Measurements from ENCODE around the gene PTRH2. TPM values are rescaled to one million over a fixed set of nuclear protein-coding genes. Genes with fewer than 3 reads are reported as not detected.

The PTRH2 gene
- total and polyA plus RNA-seq, 2 donors (not counting 3 experiments of a cell fraction or from before 2014, with no cell fraction given), result 40.1 to 46.7 TPM

DNA sequence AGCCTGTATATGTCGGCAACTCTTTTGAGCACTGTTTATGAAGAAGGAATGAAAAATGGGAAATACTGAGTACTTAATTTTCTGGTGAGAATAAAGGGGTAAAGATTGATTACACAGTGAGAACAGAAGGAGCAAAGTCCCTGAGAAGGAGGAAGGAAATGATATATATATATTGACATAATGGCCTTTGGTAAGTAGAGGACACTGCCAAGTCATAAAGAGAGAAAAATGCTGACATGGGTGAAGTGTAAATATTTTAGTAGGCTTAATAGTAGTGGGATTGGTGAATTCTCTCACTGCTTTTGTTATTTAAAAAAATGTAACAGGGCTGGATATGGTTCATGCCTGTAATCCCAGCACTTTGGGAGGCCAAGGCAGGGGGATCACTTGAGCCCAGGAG lies 16.4 kb upstream of the PTRH2 start:
- Histone ChIP-seq H3K79me2 (ENCODE audit: control insufficient read depth, insufficient read depth, low read length) (peaks cover 74% of the 10 kb centered on the region), H3K9me3 (replicated peaks; ENCODE audit: control insufficient read depth, insufficient read depth, low read length) (no peaks in the 10 kb centered on the region), H3K9ac (replicated peaks; ENCODE audit: extremely low read depth, insufficient read depth, low read length) (no peak overlapping the region), H3K27me3 (ENCODE audit: control insufficient read depth in 2 of 2, insufficient read depth in 2 of 2, low read length in 2 of 2) (no peaks in the 10 kb centered on the region), H3K4me2 (ENCODE audit: insufficient read depth, low read length) (no peak overlapping the region), H4K20me1 (replicated peaks; ENCODE audit: control insufficient read depth, extremely low read depth, insufficient read depth, low read length) (peaks cover 8% of the 10 kb centered on the region), H3K9me1 (replicated peaks; ENCODE audit: control insufficient read depth, extremely low read depth, insufficient read depth, low read length) (no peaks in the 10 kb centered on the region), H3K27ac (ENCODE audit: insufficient read depth, low read depth, low read length) (no peak overlapping the region), H3K36me3 (ENCODE audit: control insufficient read depth in 2 of 2, extremely low read depth in 1 of 2, insufficient read depth in 2 of 2, low read length in 2 of 2) (no peaks in the 10 kb centered on the region), H3K4me3 (replicated peaks in 1 of 3; ENCODE audit: insufficient read depth in 1 of 3, low read depth in 1 of 3, low read length in 3 of 3) (no peak overlapping the region), H2AFZ (ENCODE audit: low read depth, low read length) (no peak overlapping the region), H3K4me1 (ENCODE audit: control insufficient read depth, extremely low read depth, insufficient read depth, low read length) (peaks cover 6% of the 10 kb centered on the region)
- ChIA-PET POLR2A (no interaction called here), CTCF (interaction anchor here (2.1 kb wide), 1 partner anchor 136 kb away, joined by 5 read pairs; no protein-coding TSS in a partner anchor)
- no TSS peak for BruUV-seq (replicated peaks)
- intact Hi-C loops (cut with micrococcal nuclease) (no loop called here), dilution Hi-C loops (cut with MboI; ENCODE audit: extremely low pct_ligation_motif_present, low sequenced_read_pairs) (no loop called here)
- FAIRE-seq, result no peak
- peak; percentile 21 for DNase-seq (ENCODE audit: low read depth, low spot score)
- TF ChIP-seq JUN (IDR thresholded peaks at IDR 0.05; ENCODE audit: borderline replicate concordance, insufficient read depth, insufficient read length, low read depth), result no peak
- TF ChIP-seq, protein P1, sequence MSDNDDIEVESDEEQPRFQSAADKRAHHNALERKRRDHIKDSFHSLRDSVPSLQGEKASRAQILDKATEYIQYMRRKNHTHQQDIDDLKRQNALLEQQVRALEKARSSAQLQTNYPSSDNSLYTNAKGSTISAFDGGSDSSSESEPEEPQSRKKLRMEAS (IDR thresholded peaks at IDR 0.05; ENCODE audit: insufficient read depth, insufficient read length), result no peak
- no peak for TF ChIP-seq POLR2A (IDR thresholded peaks at IDR 0.05; ENCODE audit: low read depth, low read length)
- TF ChIP-seq GATA2 (IDR thresholded peaks at IDR 0.05; ENCODE audit: insufficient read depth, insufficient read length, low read depth, low read length), result no peak

DNA sequence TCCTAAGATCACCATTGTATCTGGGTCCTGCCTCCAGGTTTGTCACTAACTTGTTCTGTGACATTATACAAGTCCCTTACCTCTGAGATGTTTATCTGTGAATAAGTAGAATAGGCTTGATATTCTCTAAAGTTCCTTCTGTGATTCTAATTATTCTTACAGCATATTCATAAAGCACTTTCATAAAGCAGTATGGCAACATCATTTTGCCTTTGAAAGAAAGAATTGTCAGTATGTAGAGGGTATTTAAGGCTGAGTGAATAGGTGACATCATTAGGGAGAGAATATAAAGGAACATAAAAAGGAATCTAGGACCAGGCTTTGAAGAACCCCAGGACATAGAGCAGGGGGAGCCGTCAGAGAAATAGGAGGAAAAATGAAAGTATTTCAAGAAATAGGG lies 15.8 kb upstream of the PTRH2 start:
- Histone ChIP-seq H3K27me3 (ENCODE audit: control insufficient read depth in 2 of 2, insufficient read depth in 2 of 2, low read length in 2 of 2) (no peaks in the 10 kb centered on the region), H3K4me1 (ENCODE audit: control insufficient read depth, extremely low read depth, insufficient read depth, low read length) (peaks cover 6% of the 10 kb centered on the region), H3K9me1 (replicated peaks; ENCODE audit: control insufficient read depth, extremely low read depth, insufficient read depth, low read length) (no peaks in the 10 kb centered on the region), H3K9me3 (replicated peaks; ENCODE audit: control insufficient read depth, insufficient read depth, low read length) (no peaks in the 10 kb centered on the region), H3K36me3 (ENCODE audit: control insufficient read depth in 2 of 2, extremely low read depth in 1 of 2, insufficient read depth in 2 of 2, low read length in 2 of 2) (no peaks in the 10 kb centered on the region), H3K4me2 (ENCODE audit: insufficient read depth, low read length) (no peak overlapping the region), H3K4me3 (replicated peaks in 1 of 3; ENCODE audit: insufficient read depth in 1 of 3, low read depth in 1 of 3, low read length in 3 of 3) (no peak overlapping the region), H3K27ac (ENCODE audit: insufficient read depth, low read depth, low read length) (no peak overlapping the region), H3K79me2 (ENCODE audit: control insufficient read depth, insufficient read depth, low read length) (peaks cover 73% of the 10 kb centered on the region), H2AFZ (ENCODE audit: low read depth, low read length) (no peak overlapping the region), H3K9ac (replicated peaks; ENCODE audit: extremely low read depth, insufficient read depth, low read length) (no peak overlapping the region), H4K20me1 (replicated peaks; ENCODE audit: control insufficient read depth, extremely low read depth, insufficient read depth, low read length) (peaks cover 8% of the 10 kb centered on the region)
- intact Hi-C loops (cut with micrococcal nuclease), result no loop called here
- TF ChIP-seq POLR2AphosphoS5 (IDR thresholded peaks at IDR 0.05; ENCODE audit: insufficient read depth, low read depth, low read length) (no peak), CTCF (IDR thresholded peaks at IDR 0.05; ENCODE audit: extremely low read depth in 1 of 2, insufficient read depth in 1 of 2, low read depth in 1 of 2, low read length in 2 of 2) (no peak), EZH2 (IDR thresholded peaks at IDR 0.05; ENCODE audit: borderline replicate concordance, low read depth, low read length, severe bottlenecking) (no peak), POLR2A (IDR thresholded peaks at IDR 0.05; ENCODE audit: low read depth, low read length) (no peak), GATA2 (IDR thresholded peaks at IDR 0.05; ENCODE audit: insufficient read depth, insufficient read length, low read depth, low read length) (no peak), MYC (IDR thresholded peaks at IDR 0.05; ENCODE audit: low read depth, low read length) (no peak), FOS (IDR thresholded peaks at IDR 0.05; ENCODE audit: borderline replicate concordance, insufficient read depth, low read length) (no peak), JUN (IDR thresholded peaks at IDR 0.05; ENCODE audit: borderline replicate concordance, insufficient read depth, insufficient read length, low read depth) (no peak)
- TF ChIP-seq, protein P1 (IDR thresholded peaks at IDR 0.05; ENCODE audit: insufficient read depth, insufficient read length), result no peak
- dilution Hi-C loops (cut with MboI; ENCODE audit: extremely low pct_ligation_motif_present, low sequenced_read_pairs), result no loop called here
- DNase-seq (ENCODE audit: low read depth, low spot score) (no peak), FAIRE-seq (no peak)
- no TSS peak for BruUV-seq (replicated peaks)
- ChIA-PET CTCF (interaction anchor here (0.8 kb wide), 1 partner anchor 12 kb away, joined by 3 read pairs; no protein-coding TSS in a partner anchor), POLR2A (no interaction called here)

All from endothelial cell of umbilical vein (primary cell).